PC-9 (cell line): ENCODE data around the gene DMPK.

Experiments used
- EZH2 ChIP-seq: fragments of 200-600 bp; sonication (generic); IDR thresholded peaks from 2 replicates; pipeline ENCODE4 v1.8.0; 2017; ENCODE audit warnings: antibody characterized with exemption, low read depth
- TF ChIP-seq, protein P1 (sequence below): fragments of 200-600 bp; sonication (generic); conservative IDR thresholded peaks from 2 replicates; pipeline ENCODE4 v1.6.1; 2017; ENCODE audit warnings: mixed run types, antibody characterized with exemption, mild to moderate bottlenecking, moderate library complexity

GRCh38 chr19:45804140-45804958, 22.1 kb upstream of the DMPK start:
- TF ChIP-seq, protein P1, sequence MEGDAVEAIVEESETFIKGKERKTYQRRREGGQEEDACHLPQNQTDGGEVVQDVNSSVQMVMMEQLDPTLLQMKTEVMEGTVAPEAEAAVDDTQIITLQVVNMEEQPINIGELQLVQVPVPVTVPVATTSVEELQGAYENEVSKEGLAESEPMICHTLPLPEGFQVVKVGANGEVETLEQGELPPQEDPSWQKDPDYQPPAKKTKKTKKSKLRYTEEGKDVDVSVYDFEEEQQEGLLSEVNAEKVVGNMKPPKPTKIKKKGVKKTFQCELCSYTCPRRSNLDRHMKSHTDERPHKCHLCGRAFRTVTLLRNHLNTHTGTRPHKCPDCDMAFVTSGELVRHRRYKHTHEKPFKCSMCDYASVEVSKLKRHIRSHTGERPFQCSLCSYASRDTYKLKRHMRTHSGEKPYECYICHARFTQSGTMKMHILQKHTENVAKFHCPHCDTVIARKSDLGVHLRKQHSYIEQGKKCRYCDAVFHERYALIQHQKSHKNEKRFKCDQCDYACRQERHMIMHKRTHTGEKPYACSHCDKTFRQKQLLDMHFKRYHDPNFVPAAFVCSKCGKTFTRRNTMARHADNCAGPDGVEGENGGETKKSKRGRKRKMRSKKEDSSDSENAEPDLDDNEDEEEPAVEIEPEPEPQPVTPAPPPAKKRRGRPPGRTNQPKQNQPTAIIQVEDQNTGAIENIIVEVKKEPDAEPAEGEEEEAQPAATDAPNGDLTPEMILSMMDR, result no peak
- no peak for TF ChIP-seq EZH2
